ENCODE measurements around the gene PCDH9. TPM values are rescaled to one million over a fixed set of nuclear protein-coding genes. Genes with fewer than 3 reads are reported as not detected.

Gene PCDH9
- total and polyA plus RNA-seq, 2 of the 4 experiments (the other 2 are of a cell fraction), result 2.2 to 10.2 TPM

DNA sequence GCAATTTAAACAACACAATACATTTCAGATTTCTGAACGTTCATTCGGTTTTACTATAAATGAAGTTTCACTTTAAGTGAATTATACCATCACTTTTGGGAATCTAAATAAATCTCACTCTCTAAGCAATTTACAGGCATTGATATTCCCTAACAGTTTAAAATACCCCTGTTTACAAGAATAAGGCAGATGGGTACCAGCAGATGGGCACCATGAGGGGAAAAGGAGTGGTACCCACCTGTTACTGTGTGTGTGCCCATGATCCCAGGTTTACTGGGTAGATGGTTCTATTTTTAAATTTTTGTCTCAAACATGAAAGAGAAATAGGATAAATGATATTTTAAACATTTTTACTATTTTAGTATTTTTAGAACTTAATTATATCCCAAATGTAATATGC is 212.9 kb downstream of the PCDH9 start:
- Histone ChIP-seq H3K9me3 (ENCODE audit: control insufficient read depth, insufficient read depth, low read length) (no peaks in the 10 kb centered on the region), H2BK20ac (ENCODE audit: low read depth, low read length) (no peak overlapping the region), H4K20me1 (ENCODE audit: insufficient read depth, low read length) (no peaks in the 10 kb centered on the region), H4K5ac (ENCODE audit: low read depth, low read length) (no peak overlapping the region), H2AFZ (replicated peaks; ENCODE audit: low read length, poor library complexity) (no peak overlapping the region), H3K4ac (ENCODE audit: low read depth, low read length) (no peak overlapping the region), H3K27me3 (ENCODE audit: control insufficient read depth, insufficient read depth, low read length) (no peaks in the 10 kb centered on the region; the same call in 1 of the 2 replicates), H3K4me2 (ENCODE audit: low read depth, low read length) (no peak overlapping the region), H4K91ac (ENCODE audit: insufficient read depth, low read depth, low read length) (no peak overlapping the region), H3K27ac (ENCODE audit: insufficient read depth, low read length) (no peak overlapping the region), H3K79me1 (ENCODE audit: low read depth in 1 of 2, low read length in 2 of 2) (no peaks in the 10 kb centered on the region), H2AK5ac (ENCODE audit: low read depth, low read length) (no peak overlapping the region), H2BK120ac (ENCODE audit: low read depth, low read length) (no peak overlapping the region), H3K23ac (ENCODE audit: low read depth, low read length) (no peak overlapping the region), H3K36me3 (ENCODE audit: control insufficient read depth, insufficient read depth, low read length) (no peaks in the 10 kb centered on the region), H3K9ac (ENCODE audit: low read depth, low read length) (no peak overlapping the region), H4K8ac (ENCODE audit: low read depth in 2 of 2, low read length in 2 of 2) (no peak overlapping the region), H2BK5ac (ENCODE audit: low read depth, low read length, poor library complexity, severe bottlenecking) (no peak overlapping the region), H3K56ac (ENCODE audit: extremely low read depth, insufficient read depth, low read length) (no peak overlapping the region), H2AK9ac (replicated peaks; ENCODE audit: low read depth, low read length, poor library complexity) (no peak overlapping the region), H3K9me1 (ENCODE audit: insufficient read depth, low read length) (no peaks in the 10 kb centered on the region), H3K14ac (replicated peaks; ENCODE audit: low read depth, low read length) (no peak overlapping the region), H3K4me3 (ENCODE audit: insufficient read depth, low read depth, low read length) (no peak overlapping the region), H2BK15ac (ENCODE audit: low read depth, low read length) (no peak overlapping the region), H3K4me1 (ENCODE audit: control insufficient read depth, insufficient read depth, low read length) (no peaks in the 10 kb centered on the region), H3K18ac (ENCODE audit: low read depth, low read length) (no peak overlapping the region)
- BruUV-seq (replicated peaks), result no TSS peak
- intact Hi-C loops (cut with micrococcal nuclease), result no loop called here
- DNase-seq, result no peak
- no CpG with 5 or more reads among the region's 2 CpGs for WGBS, 2 experiments (ENCODE audit: extremely low coverage in 2 of 2, insufficient read length in 1 of 2)
- dilution Hi-C loops (cut with HindIII; ENCODE audit: low sequenced_read_pairs, unreplicated experiment), result no loop called here
- TF ChIP-seq MAZ (IDR thresholded peaks at IDR 0.05; ENCODE audit: borderline replicate concordance, low read depth, low read length) (no peak), SMC3 (IDR thresholded peaks at IDR 0.05; ENCODE audit: low read depth, low read length) (no peak), FOS (IDR thresholded peaks at IDR 0.05; ENCODE audit: low read depth, low read length) (no peak), MAFK (IDR thresholded peaks at IDR 0.05; ENCODE audit: low read depth, low read length) (no peak), BHLHE40 (IDR thresholded peaks at IDR 0.05; ENCODE audit: low read depth, low read length) (no peak), NFE2L2 (IDR thresholded peaks at IDR 0.05; ENCODE audit: low read depth, low read length) (no peak), CEBPB (IDR thresholded peaks at IDR 0.05; ENCODE audit: low read depth, low read length) (no peak), POLR2A (IDR thresholded peaks at IDR 0.05; ENCODE audit: low read depth, low read length) (no peak), MXI1 (IDR thresholded peaks at IDR 0.05; ENCODE audit: borderline replicate concordance, low read depth, low read length) (no peak), CHD1 (IDR thresholded peaks at IDR 0.05; ENCODE audit: low read depth, low read length) (no peak), RFX5 (IDR thresholded peaks at IDR 0.05; ENCODE audit: low read depth, low read length) (no peak), RAD21 (IDR thresholded peaks at IDR 0.05; ENCODE audit: low read length) (no peak), RCOR1 (IDR thresholded peaks at IDR 0.05; ENCODE audit: insufficient replicate concordance, low read length) (no peak)
- TF ChIP-seq, protein P1, sequence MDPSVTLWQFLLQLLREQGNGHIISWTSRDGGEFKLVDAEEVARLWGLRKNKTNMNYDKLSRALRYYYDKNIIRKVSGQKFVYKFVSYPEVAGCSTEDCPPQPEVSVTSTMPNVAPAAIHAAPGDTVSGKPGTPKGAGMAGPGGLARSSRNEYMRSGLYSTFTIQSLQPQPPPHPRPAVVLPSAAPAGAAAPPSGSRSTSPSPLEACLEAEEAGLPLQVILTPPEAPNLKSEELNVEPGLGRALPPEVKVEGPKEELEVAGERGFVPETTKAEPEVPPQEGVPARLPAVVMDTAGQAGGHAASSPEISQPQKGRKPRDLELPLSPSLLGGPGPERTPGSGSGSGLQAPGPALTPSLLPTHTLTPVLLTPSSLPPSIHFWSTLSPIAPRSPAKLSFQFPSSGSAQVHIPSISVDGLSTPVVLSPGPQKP (IDR thresholded peaks at IDR 0.05; ENCODE audit: borderline replicate concordance, low read depth, low read length), result no peak
- TF ChIP-seq, protein P2, sequence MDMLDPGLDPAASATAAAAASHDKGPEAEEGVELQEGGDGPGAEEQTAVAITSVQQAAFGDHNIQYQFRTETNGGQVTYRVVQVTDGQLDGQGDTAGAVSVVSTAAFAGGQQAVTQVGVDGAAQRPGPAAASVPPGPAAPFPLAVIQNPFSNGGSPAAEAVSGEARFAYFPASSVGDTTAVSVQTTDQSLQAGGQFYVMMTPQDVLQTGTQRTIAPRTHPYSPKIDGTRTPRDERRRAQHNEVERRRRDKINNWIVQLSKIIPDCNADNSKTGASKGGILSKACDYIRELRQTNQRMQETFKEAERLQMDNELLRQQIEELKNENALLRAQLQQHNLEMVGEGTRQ (IDR thresholded peaks at IDR 0.05; ENCODE audit: low read depth, low read length), result no peak
- ChIA-PET POLR2A (ENCODE audit: unreplicated experiment) (no interaction called here), CTCF (no interaction called here)
- ATAC-seq (ENCODE audit: low read depth), result no peak
- in situ Hi-C loops (cut with MboI; ENCODE audit: low sequenced_read_pairs), result no loop called here

All from IMR-90 (cell line).